ENCODE results near the gene PAX3.

Gene PAX3

DNA sequence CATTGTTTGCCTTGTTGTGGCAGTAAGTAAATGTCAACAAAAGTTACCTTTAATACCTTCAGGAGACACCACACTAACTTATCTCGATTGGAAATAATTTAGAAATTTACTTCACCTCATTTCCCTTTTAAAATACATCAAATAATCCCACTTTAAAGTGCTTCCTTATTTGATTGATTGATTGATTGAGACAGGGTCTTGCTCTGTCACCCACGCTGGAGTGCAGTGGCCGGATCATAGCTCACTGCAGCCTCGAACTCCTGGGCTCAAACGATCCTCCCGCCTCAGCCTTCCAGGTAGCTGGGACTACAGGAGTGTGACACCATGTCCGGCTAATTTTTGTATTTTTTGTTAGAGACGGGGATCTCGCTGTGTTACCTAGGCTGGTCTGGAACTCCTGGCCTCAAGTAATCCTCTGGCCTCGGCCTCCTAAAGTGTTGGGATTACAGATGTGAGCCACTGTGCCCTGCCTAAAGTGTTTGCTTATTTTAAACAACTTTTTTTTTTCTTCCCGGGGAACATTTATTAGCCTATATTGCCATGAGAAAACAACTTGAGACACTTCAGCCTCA is 12.0 kb upstream of the PAX3 start:
- H3K9me3 ChIP-seq (ENCODE audit: control insufficient read depth, low read length), result no peaks in the 10 kb centered on the region
- peaks cover 70% of the 10 kb centered on the region for H3K27me3 ChIP-seq (replicated peaks; ENCODE audit: control insufficient read depth, insufficient read depth, low read length, poor library complexity, severe bottlenecking)

DNA sequence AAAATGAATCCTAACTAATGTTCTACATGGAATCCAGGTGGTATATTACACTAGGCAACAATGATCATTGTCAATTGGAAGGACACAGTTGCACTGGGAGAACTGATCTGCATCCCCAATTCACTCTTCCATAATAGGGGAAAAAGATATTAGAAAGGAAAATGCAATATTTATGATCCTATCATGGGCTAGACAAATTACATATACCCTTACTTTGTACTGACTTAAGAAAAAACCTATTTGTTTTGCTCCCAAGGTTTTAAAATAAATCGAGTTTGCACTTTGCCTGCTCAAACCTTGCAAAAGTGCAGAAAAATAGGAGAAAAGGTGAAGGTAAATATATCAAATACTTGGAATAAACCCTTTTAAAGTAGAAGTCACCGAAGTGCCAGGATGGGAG is 11.0 kb upstream of the PAX3 start:
- Histone ChIP-seq H3K9me3 (ENCODE audit: control insufficient read depth, low read length) (no peaks in the 10 kb centered on the region), H3K4me3 (ENCODE audit: insufficient read depth, low read depth, low read length, poor library complexity, severe bottlenecking) (no peak overlapping the region), H3K36me3 (ENCODE audit: control insufficient read depth, insufficient read depth, low read length) (no peaks in the 10 kb centered on the region), H3K4me1 (ENCODE audit: control insufficient read depth, insufficient read depth, low read length, poor library complexity, severe bottlenecking) (peaks cover 16% of the 10 kb centered on the region), H3K27ac (ENCODE audit: insufficient read depth, low read length, poor library complexity, severe bottlenecking) (no peak overlapping the region), H3K27me3 (replicated peaks; ENCODE audit: control insufficient read depth, insufficient read depth, low read length, poor library complexity, severe bottlenecking) (peaks cover 79% of the 10 kb centered on the region)
- no peak for DNase-seq

More for the DNA sequence above, 12.0 kb upstream of the PAX3 start:
- peaks cover 6% of the 10 kb centered on the region for H3K4me1 ChIP-seq (ENCODE audit: control insufficient read depth, insufficient read depth, low read length, poor library complexity, severe bottlenecking)
- no peak for DNase-seq
- H3K36me3 ChIP-seq (ENCODE audit: control insufficient read depth, insufficient read depth, low read length), result no peaks in the 10 kb centered on the region
- H3K4me3 ChIP-seq (ENCODE audit: insufficient read depth, low read depth, low read length, poor library complexity, severe bottlenecking), result no peak overlapping the region
- no peak overlapping the region for H3K27ac ChIP-seq (ENCODE audit: insufficient read depth, low read length, poor library complexity, severe bottlenecking)

DNA sequence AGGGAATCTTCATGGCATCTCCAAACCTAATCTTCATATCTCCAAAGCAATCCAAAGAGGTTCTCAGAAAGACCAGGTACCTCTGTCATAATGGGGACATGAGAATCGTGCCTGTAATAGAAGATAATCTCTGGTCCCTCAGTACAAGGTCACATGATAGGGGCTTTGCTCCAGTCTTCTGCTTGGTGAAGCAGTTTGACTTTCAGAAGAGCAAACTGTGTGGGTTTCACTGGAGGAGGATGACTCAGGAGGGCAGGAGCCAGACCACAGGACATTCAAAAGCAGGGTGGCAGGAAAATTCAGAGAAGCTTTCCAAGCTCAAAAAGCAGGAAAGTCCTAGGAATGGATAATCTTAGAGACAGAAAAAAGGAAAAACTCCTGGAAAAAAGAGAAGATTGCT is 10.6 kb upstream of the PAX3 start:
- Histone ChIP-seq H3K36me3 (ENCODE audit: control insufficient read depth, insufficient read depth, low read length) (no peaks in the 10 kb centered on the region), H3K27ac (ENCODE audit: insufficient read depth, low read length, poor library complexity, severe bottlenecking) (no peak overlapping the region), H3K27me3 (replicated peaks; ENCODE audit: control insufficient read depth, insufficient read depth, low read length, poor library complexity, severe bottlenecking) (peaks cover 79% of the 10 kb centered on the region), H3K4me3 (ENCODE audit: insufficient read depth, low read depth, low read length, poor library complexity, severe bottlenecking) (no peak overlapping the region), H3K9me3 (ENCODE audit: control insufficient read depth, low read length) (no peaks in the 10 kb centered on the region), H3K4me1 (ENCODE audit: control insufficient read depth, insufficient read depth, low read length, poor library complexity, severe bottlenecking) (peaks cover 19% of the 10 kb centered on the region)
- no peak for DNase-seq

DNA sequence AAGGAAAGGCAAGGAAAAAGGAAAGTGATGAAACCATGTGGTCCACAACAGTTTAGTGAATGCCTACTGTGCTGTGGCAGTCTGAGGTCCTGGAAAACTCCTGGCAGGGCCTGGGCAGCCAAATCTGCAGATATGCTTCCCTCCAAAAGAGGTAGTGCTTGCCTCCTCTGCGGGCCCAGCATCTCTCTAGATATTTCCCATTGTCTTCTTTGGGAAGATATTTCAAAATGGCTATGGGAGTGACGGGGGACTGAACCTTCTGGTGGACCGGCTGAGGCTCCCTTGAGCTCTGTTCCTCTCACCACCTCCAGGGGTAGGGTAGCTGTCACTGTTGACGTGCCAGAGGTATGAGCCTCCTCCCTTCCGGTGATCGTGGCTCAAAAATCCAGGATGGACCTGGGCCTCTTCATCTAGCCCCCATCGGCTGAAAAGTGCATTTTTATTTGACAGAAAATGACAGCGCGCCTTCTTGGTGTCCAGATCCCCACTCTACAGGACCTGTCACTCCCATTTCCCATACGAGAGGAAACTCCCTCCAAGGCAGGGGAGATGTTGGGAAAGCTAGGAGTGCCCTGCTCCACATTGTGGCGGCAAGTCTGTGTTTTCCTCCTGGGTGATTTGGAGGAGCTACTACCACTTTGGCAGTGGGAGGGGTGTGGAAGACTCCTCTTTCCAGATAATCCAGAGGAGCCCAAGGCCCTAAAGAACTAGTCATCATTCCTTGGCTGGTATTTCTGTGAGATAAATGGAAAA is 9.4 kb upstream of the PAX3 start:
- H3K27ac ChIP-seq (ENCODE audit: insufficient read depth, low read length, poor library complexity, severe bottlenecking), result no peak overlapping the region
- DNase-seq, result no peak
- peaks cover 81% of the 10 kb centered on the region for H3K27me3 ChIP-seq (replicated peaks; ENCODE audit: control insufficient read depth, insufficient read depth, low read length, poor library complexity, severe bottlenecking)
- H3K36me3 ChIP-seq (ENCODE audit: control insufficient read depth, insufficient read depth, low read length), result no peaks in the 10 kb centered on the region
- H3K9me3 ChIP-seq (ENCODE audit: control insufficient read depth, low read length), result no peaks in the 10 kb centered on the region
- H3K4me1 ChIP-seq (ENCODE audit: control insufficient read depth, insufficient read depth, low read length, poor library complexity, severe bottlenecking), result peaks cover 19% of the 10 kb centered on the region
- no peak overlapping the region for H3K4me3 ChIP-seq (ENCODE audit: insufficient read depth, low read depth, low read length, poor library complexity, severe bottlenecking)

DNA sequence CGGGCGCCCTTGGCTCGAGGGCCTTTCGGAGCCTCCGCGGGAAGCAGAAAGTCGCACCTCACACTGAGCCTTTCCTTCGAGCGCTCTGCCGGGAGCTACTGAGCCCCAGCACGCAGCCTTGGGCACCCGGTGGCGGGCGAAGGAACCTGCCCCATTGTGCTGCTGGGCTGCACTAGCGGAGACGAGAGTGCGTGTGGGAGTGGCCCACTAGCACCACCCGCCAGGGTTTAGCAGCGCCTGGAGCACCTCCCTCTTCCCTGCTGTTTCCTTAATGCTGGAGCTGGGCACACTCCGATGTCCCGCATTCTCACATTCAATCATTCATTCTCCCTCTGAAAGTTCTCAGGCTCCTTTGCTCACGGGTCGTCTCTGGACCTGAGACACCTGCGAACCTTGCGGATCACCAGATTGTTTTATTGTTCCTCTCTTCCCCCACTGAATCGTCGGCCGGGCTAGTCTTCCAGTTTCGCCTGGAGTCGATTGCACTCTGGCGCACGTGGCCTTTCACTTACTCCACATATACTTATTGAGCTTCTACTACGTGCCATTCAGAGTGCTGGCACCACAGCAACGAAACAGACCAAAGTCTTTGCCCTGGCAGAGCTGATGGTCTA is 8.5 kb upstream of the PAX3 start:
- Histone ChIP-seq H3K9me3 (ENCODE audit: control insufficient read depth, low read length) (no peaks in the 10 kb centered on the region), H3K4me3 (ENCODE audit: insufficient read depth, low read depth, low read length, poor library complexity, severe bottlenecking) (no peak overlapping the region), H3K4me1 (ENCODE audit: control insufficient read depth, insufficient read depth, low read length, poor library complexity, severe bottlenecking) (peaks cover 19% of the 10 kb centered on the region)

DNA sequence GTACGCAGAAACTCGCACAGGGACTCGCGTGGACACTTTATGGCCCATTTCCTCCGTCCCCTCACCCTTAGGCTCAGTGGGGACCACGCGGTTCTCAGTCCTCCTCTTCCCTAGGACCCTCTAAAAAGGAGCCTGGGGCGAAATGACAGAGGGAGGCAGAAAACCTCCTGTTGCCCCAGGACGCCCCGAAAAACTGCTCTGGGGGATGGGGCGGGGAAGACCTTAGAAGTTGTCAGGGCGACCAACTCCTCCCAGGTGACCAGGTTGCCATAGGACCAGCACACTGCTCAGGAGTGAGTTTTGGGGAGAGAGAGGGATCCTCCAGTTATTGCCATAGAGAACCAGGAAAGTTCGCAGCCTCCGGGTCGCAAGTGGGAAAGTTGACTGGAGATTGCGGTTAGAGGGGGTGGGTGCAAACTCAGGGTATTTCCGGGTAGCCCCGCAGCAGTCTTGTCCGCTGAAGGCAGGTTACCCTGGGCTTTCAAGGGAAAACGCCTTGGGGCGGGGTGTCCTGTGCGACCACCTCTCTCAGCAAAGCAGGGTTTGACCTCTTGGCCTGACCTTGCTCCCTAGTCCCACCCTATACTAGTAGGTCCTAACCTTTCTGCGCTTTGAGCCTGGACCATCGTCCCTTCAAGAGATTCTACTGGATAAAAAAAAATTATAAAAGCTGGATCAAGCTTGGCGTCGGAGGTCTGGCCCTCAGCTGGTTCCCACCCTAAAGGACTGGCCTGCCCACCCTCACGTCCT is 7.8 kb upstream of the PAX3 start:
- Histone ChIP-seq H3K4me3 (ENCODE audit: insufficient read depth, low read depth, low read length, poor library complexity, severe bottlenecking) (peak overlapping the region; percentile 45), H3K36me3 (ENCODE audit: control insufficient read depth, insufficient read depth, low read length) (no peaks in the 10 kb centered on the region), H3K27ac (ENCODE audit: insufficient read depth, low read length, poor library complexity, severe bottlenecking) (no peak overlapping the region), H3K4me1 (ENCODE audit: control insufficient read depth, insufficient read depth, low read length, poor library complexity, severe bottlenecking) (peaks cover 19% of the 10 kb centered on the region), H3K9me3 (ENCODE audit: control insufficient read depth, low read length) (no peaks in the 10 kb centered on the region), H3K27me3 (replicated peaks; ENCODE audit: control insufficient read depth, insufficient read depth, low read length, poor library complexity, severe bottlenecking) (peaks cover 83% of the 10 kb centered on the region)
- DNase-seq, result no peak

More for the DNA sequence above, 8.5 kb upstream of the PAX3 start:
- Histone ChIP-seq H3K27ac (ENCODE audit: insufficient read depth, low read length, poor library complexity, severe bottlenecking) (no peak overlapping the region), H3K27me3 (replicated peaks; ENCODE audit: control insufficient read depth, insufficient read depth, low read length, poor library complexity, severe bottlenecking) (peaks cover 83% of the 10 kb centered on the region), H3K36me3 (ENCODE audit: control insufficient read depth, insufficient read depth, low read length) (no peaks in the 10 kb centered on the region)
- DNase-seq, result no peak

DNA sequence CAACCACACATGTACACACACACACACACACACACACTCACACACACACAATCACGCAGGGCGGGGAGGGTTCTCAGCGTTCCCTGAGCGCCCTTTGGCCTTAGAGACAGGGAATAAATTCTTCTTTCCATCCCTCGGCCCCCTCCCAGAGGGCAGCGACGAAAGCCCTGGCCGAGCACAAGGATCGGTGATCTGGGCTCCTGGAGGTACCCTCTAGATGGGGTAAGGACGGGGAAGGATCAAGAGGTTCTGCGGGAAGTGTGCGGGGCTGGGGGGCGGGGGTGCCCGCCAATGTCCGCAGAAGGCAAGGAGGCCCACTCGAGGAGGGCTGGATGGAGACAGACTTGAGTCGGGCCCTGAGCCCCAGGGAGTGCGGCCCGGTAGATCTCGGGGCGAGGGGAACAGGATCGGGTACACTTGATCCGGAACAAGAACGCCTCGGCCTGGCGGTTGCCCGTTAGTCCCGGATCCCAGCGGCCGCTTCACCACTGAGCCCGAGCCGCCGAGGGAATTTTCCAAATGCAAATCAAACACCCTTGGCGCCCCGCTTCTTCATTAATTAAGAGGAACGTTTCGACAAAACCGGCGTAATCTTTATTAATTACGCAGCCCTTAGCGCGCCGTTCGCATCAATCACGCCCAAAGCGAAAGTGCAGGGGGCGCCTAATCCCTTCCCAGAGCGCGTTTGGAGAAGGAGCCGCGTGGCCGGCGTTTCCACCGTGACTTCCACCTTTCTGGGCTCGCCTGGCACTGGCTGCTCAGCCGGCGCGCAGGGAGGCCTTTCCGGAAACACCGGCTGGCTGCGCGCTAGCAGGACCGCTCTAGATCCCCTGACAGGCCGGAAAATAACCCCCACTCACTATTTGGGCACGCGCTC is 7.0 kb upstream of the PAX3 start:
- peak overlapping the region; percentile 45 for H3K4me3 ChIP-seq (ENCODE audit: insufficient read depth, low read depth, low read length, poor library complexity, severe bottlenecking)
- H3K27me3 ChIP-seq (replicated peaks; ENCODE audit: control insufficient read depth, insufficient read depth, low read length, poor library complexity, severe bottlenecking), result peaks cover 82% of the 10 kb centered on the region
- no peaks in the 10 kb centered on the region for H3K36me3 ChIP-seq (ENCODE audit: control insufficient read depth, insufficient read depth, low read length)
- peaks cover 19% of the 10 kb centered on the region for H3K4me1 ChIP-seq (ENCODE audit: control insufficient read depth, insufficient read depth, low read length, poor library complexity, severe bottlenecking)
- H3K9me3 ChIP-seq (ENCODE audit: control insufficient read depth, low read length), result no peaks in the 10 kb centered on the region
- no peak overlapping the region for H3K27ac ChIP-seq (ENCODE audit: insufficient read depth, low read length, poor library complexity, severe bottlenecking)
- no peak for DNase-seq

DNA sequence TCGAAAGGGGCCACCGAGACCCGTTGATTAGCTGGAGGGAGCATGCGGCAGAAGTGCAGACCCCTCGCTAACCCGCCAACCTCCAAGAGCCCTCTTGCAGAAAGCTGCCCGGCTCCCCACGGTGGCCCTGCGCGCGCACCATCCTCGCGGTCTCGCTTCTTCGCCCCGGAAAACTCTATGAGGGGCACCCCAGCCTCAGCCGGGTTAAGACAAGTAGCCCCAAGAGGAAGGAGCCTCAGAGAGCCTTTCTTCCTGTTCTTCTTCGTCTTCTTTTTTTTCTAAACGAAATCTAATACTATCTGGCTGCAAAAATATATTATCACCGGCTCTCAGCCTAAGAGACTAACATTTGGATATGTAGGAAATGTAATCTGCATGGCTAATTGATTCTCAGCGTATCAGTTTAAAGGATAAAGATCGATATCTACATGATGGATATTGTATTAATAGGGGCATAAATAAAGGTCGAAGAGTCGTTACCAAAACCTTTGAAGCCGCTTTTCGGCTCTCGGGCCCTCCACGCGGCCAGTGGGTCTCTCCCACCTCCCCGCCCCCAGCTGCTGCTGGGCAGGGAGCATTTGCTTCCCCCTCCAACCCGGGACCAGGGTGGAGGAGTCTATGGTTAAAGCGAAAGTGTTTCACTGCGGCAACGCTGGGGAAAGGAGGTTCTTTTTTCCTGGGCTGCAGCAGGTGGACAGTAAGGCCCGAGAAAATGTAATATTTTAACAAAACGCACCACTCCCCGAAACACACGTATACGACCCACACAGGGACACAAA is 6.1 kb upstream of the PAX3 start:
- peaks cover 19% of the 10 kb centered on the region for H3K4me1 ChIP-seq (ENCODE audit: control insufficient read depth, insufficient read depth, low read length, poor library complexity, severe bottlenecking)
- H3K9me3 ChIP-seq (ENCODE audit: control insufficient read depth, low read length), result no peaks in the 10 kb centered on the region
- H3K4me3 ChIP-seq (ENCODE audit: insufficient read depth, low read depth, low read length, poor library complexity, severe bottlenecking), result peak overlapping the region; percentile 45
- H3K36me3 ChIP-seq (ENCODE audit: control insufficient read depth, insufficient read depth, low read length), result no peaks in the 10 kb centered on the region
- no peak overlapping the region for H3K27ac ChIP-seq (ENCODE audit: insufficient read depth, low read length, poor library complexity, severe bottlenecking)
- peaks cover 79% of the 10 kb centered on the region for H3K27me3 ChIP-seq (replicated peaks; ENCODE audit: control insufficient read depth, insufficient read depth, low read length, poor library complexity, severe bottlenecking)
- no peak for DNase-seq
